ENCODE results near the gene CHAC1. TPM values are rescaled to one million over a fixed set of nuclear protein-coding genes. Genes with fewer than 3 reads are reported as not detected.

Gene CHAC1
- total RNA-seq, 1 experiment from 2014 or later, result 28.0 TPM

DNA sequence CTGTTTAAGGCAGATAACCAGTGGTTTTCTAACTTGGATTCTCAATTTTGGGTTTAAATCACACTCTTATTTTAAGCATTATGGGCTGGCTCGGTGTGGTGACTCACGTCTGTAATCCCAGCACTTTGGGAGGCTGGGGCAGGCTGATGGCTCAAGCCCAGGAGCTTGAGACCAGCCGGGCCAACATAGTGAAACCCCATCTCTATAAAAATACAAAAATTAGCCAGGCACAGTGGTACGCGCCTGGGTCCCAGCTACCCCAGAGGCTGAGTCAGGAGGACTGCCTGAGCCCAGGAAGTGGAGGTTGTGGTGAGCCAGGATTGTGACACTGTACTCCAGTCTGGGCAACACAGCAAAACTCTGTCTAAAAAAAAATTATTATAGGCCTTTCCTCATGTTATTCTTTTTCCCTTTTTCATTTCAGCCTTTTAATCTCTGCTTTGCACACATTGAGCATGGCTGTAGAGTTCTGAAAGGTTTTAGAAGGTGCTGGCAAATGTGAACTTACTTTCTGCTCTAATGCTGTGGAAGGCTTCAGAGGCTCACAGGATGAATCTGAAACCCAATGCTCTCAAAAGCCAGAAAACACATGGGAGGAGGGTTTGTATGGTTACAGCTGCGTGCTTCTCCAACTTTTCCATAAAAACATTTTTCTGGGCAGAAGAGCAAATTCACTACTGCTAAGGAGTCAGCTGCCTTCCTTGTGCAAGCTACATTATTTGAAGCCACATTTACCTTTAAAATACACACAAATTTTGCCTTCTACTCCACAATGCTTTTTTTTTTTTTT is 32.5 kb downstream of the CHAC1 start:
- no peak for DNase-seq (ENCODE audit: low spot score)

DNA sequence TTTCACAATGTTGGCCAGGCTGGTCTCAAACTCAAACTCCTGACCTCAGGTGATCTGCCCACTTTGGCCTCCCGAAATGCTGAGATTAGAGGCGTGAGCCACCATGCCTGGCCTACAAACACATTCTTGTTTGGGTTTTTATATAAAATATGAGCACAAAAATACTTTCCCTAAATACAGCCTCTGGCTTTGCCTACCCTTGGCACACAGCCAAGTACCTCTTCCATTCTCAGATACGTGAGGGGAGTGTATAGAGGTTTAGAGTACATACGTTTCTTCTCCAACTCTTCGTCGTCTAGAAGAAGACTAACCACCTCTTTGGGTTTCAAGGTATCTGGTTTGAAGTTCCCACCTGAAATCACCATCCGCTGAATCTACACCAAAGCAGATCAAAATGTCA is 33.5 kb downstream of the CHAC1 start:
- no peak for DNase-seq (ENCODE audit: low spot score)

DNA sequence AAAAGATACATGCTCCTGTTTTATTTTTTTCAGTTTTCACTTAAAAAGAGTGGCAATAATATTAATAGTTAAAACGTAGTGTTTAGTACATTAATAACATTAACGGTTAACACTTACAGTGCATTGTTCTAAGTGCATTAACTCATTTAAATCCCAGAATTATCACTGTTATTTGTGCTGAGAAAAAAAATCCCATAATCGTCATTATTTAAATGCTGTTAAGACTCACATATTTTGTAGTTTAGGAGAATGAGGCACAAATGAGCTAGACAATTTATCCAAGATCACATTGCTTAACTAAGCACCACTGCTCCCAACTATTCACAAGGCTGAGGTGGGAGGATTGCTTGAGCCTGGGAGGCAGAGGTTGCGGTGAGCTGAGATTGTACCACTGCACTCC is 34.9 kb downstream of the CHAC1 start:
- DNase-seq (ENCODE audit: low spot score), result no peak

- no peak for DNase-seq (ENCODE audit: low spot score)
These were observed 36.8 kb downstream of the CHAC1 start for GRCh38 chr15:40990080-40990479.

- no peak for DNase-seq (ENCODE audit: low spot score)
These were observed 37.5 kb downstream of the CHAC1 start for GRCh38 chr15:40990789-40991188.

GRCh38 chr15:40991355-40991754 is 38.1 kb downstream of the CHAC1 start:
- no peak for DNase-seq (ENCODE audit: low spot score)

GRCh38 chr15:40992241-40992741 is 39.0 kb downstream of the CHAC1 start:
- DNase-seq (ENCODE audit: low spot score), result no peak

GRCh38 chr15:40992825-40993224 is 39.6 kb downstream of the CHAC1 start:
- no peak for DNase-seq (ENCODE audit: low spot score)

DNA sequence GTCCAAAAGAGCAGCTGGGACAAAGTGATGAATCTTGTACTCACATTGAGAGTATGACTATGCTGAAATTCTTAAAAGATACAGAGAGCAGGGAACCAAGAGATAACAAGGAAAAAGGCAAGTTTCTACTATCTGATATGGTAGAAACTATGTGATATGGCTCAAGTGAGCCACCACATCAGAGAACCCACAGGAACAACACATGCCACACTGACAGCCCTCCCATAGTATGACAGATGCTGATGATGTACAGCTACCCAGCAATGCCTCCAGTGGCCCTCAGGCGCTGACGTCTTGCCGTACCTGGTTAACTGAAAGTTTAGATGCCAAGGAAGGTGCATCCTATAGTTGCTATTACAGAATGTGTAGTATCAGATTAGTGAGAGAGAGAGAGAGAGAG is 42.4 kb downstream of the CHAC1 start:
- no peak for DNase-seq (ENCODE audit: low spot score)

GRCh38 chr15:40999190-40999589 is 45.9 kb downstream of the CHAC1 start:
- no peak for DNase-seq (ENCODE audit: low spot score)

DNA sequence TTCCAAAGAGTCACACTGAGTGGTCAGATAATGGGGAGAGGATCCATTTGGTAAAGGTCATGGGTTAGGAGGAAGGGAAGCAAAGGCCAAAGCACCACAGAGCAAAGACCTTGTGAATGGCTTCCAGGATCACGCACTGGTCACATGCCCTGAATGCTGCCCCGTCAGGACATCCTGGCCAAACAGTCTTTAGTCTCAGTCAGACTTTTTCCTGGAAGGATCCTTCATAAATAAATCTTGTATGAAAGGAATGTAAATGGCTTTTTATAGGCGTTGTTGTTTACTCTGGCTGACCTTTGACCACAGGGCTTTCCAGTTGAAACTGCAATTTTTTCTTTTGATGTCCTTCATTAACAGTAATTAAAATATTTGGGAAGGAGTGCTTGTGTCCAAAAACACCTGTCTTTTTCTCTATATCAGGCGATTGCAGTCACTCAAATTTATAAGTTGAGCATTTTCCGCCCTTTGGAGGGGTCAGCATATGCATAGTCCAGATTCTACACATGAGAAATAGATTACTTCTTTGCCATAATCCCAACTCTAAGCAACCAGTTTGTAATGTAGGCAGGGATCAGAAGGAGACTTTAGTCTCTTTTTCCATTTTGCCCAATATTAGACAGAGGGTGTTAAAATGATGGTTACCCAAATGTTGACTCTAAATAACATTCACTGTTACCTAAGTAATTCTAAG is 48.4 kb downstream of the CHAC1 start:
- DNase-seq (ENCODE audit: low spot score), result no peak

DNA sequence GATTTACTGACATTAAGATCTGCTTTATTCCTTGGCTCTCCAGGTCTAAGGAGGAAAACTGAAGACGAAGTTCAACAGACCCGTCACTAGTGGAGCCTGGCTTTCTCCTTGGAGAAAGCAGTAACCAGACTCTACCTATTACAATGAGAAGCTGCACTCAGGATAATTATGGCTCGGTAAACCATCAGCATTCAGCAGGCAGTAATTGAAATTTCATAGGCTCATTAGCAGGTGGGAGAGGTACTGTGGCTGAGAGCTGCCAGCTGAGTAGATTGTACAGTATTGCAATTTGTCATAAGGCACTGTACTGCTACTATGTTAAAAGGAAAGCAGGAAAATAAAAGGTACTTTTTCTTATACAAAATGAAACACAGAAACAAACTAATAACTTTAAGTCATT is 51.2 kb downstream of the CHAC1 start:
- DNase-seq (ENCODE audit: low spot score), result no peak

Other genes starting within 250 kb of the CHAC1 start
- 10.1 and 10.4 TPM in 2 replicates for gene RMDN3, start 198.2 kb upstream of the CHAC1 start, total RNA-seq (2014; rRNA removed; shearing (Covaris generic))
- gene GCHFR, start 189.4 kb upstream of the CHAC1 start, total RNA-seq (2014; rRNA removed; shearing (Covaris generic)), result 43.2 and 49.0 TPM in 2 replicates
- gene C15orf62, start 183.5 kb upstream of the CHAC1 start, total RNA-seq (2014; rRNA removed; shearing (Covaris generic)), result 0.45 TPM in 1 of 2 replicates, not detected in the other
- gene ZFYVE19, start 146.4 kb upstream of the CHAC1 start, total RNA-seq (2014; rRNA removed; shearing (Covaris generic)), result 29.4 and 32.2 TPM in 2 replicates
- gene DNAJC17, start 146.0 kb upstream of the CHAC1 start, total RNA-seq (2014; rRNA removed; shearing (Covaris generic)), result 50.4 and 60.5 TPM in 2 replicates
- gene PPP1R14D, start 124.8 kb upstream of the CHAC1 start, total RNA-seq (2014; rRNA removed; shearing (Covaris generic)), result not detected in 2 replicates
- 0.02 TPM in 1 of 2 replicates, not detected in the other for gene SPINT1, start 109.4 kb upstream of the CHAC1 start, total RNA-seq (2014; rRNA removed; shearing (Covaris generic))
- 0.41 TPM in 1 of 2 replicates, not detected in the other for gene RHOV, start 79.2 kb upstream of the CHAC1 start, total RNA-seq (2014; rRNA removed; shearing (Covaris generic))
- 13.3 and 18.5 TPM in 2 replicates for gene VPS18, start 59.0 kb upstream of the CHAC1 start, total RNA-seq (2014; rRNA removed; shearing (Covaris generic))
- 0.10 TPM in 1 of 2 replicates, not detected in the other for gene DLL4, start 24.1 kb upstream of the CHAC1 start, total RNA-seq (2014; rRNA removed; shearing (Covaris generic))
- 11.4 and 17.3 TPM in 2 replicates for gene INO80, start 162.8 kb downstream of the CHAC1 start, total RNA-seq (2014; rRNA removed; shearing (Covaris generic))